SK-N-SH treated with all-trans-retinoic acid at 6 μM for 48 hours (cell line): Measurements from ENCODE around the gene CACNB2.

ENCODE experiments used
- ARNTL ChIP-seq: fragments of 450-650 bp; formaldehyde crosslinking; IDR thresholded peaks from 2 replicates; pipeline ENCODE4 v1.5.0; 2020; ENCODE audit warnings: low read depth, mild to moderate bottlenecking, moderate library complexity, borderline replicate concordance
- BACH2 ChIP-seq: fragments of 250-450 bp; sonication (Bioruptor Pico); IDR thresholded peaks from 2 replicates; pipeline ENCODE4 v1.9.0; 2021; ENCODE audit warnings: mild to moderate bottlenecking, borderline replicate concordance
- CSRNP3 ChIP-seq: fragments of 250-450 bp; sonication (Bioruptor Pico); IDR thresholded peaks from 2 replicates; pipeline ENCODE4 v1.5.1; 2021; ENCODE audit warnings: mild to moderate bottlenecking, moderate library complexity
- ESRRG ChIP-seq: fragments of 250-450 bp; sonication (Bioruptor Pico); IDR thresholded peaks from 2 replicates; pipeline ENCODE4 v1.6.1; 2021; ENCODE audit warnings: mild to moderate bottlenecking
- PATZ1 ChIP-seq: fragments of 250-450 bp; sonication (Bioruptor Pico); IDR thresholded peaks from 2 replicates; pipeline ENCODE4 v1.8.0; 2020; ENCODE audit warnings: mild to moderate bottlenecking, moderate library complexity, borderline replicate concordance
- POU6F1 ChIP-seq: fragments of 250-450 bp; sonication (Bioruptor Pico); IDR thresholded peaks from 2 replicates; pipeline ENCODE4 v1.8.0; 2021; ENCODE audit warnings: low read depth, mild to moderate bottlenecking, moderate library complexity, borderline replicate concordance
- SNAI2 ChIP-seq: fragments of 250-450 bp; sonication (Bioruptor Pico); IDR thresholded peaks from 2 replicates; pipeline ENCODE4 v1.5.0; 2020; ENCODE audit warnings: mild to moderate bottlenecking, moderate library complexity
- TOX ChIP-seq: fragments of 250-450 bp; sonication (Bioruptor Pico); IDR thresholded peaks from 2 replicates; pipeline ENCODE4 v1.8.0; 2021; ENCODE audit warnings: mild to moderate bottlenecking, moderate library complexity, borderline replicate concordance
- ZC3H10 ChIP-seq: fragments of 250-450 bp; sonication (Bioruptor Pico); IDR thresholded peaks from 2 replicates; pipeline ENCODE4 v1.5.1; 2021; ENCODE audit warnings: mild to moderate bottlenecking, moderate library complexity
- ZFP3 ChIP-seq: fragments of 250-450 bp; sonication (Bioruptor Pico); IDR thresholded peaks from 2 replicates; pipeline ENCODE4 v1.5.0; 2020; ENCODE audit warnings: mild to moderate bottlenecking, moderate library complexity
- ZFP30 ChIP-seq: fragments of 450-650 bp; formaldehyde crosslinking; IDR thresholded peaks from 2 replicates; pipeline ENCODE4 v1.5.0; 2022; ENCODE audit warnings: mild to moderate bottlenecking, moderate library complexity
- ZNF70 ChIP-seq: fragments of 450-650 bp; formaldehyde crosslinking; IDR thresholded peaks from 2 replicates; pipeline ENCODE4 v1.5.0; 2020; ENCODE audit warnings: mild to moderate bottlenecking, moderate library complexity

GRCh38 chr10:18261063-18261610 is 120.9 kb downstream of the CACNB2 start:
- TF ChIP-seq CSRNP3 (CRISPR knock-in tag) (no peak), ZFP30 (CRISPR knock-in tag) (no peak), ARNTL (CRISPR knock-in tag) (no peak), ZNF70 (CRISPR knock-in tag) (no peak), ZC3H10 (CRISPR knock-in tag) (no peak), BACH2 (no peak), TOX (CRISPR knock-in tag) (no peak), ZFP3 (CRISPR knock-in tag) (no peak), SNAI2 (CRISPR knock-in tag) (no peak), PATZ1 (CRISPR knock-in tag) (no peak), POU6F1 (CRISPR knock-in tag) (no peak), ESRRG (CRISPR knock-in tag) (no peak)
